Activated naive CD4-positive, alpha-beta T cell treated with anti-CD3 and anti-CD28 coated beads, Interleukin-2, amount 50 U/mL, for 24 hours (primary cell): ENCODE data around the gene RSPO4.

Experiments used
- H3K27ac Mint-ChIP-seq: one replicate; pipeline ENCODE4 v1.8.0; 2021; ENCODE audit warnings: mild to moderate bottlenecking, mixed read lengths
- H3K27me3 Mint-ChIP-seq: one replicate; pipeline ENCODE4 v1.8.0; 2021; ENCODE audit warnings: mixed read lengths
- H3K36me3 Mint-ChIP-seq: one replicate; pipeline ENCODE4 v1.8.0; 2021; ENCODE audit warnings: mixed read lengths
- H3K4me1 Mint-ChIP-seq: one replicate; pipeline ENCODE4 v1.8.0; 2021; ENCODE audit warnings: mixed read lengths
- H3K4me3 Mint-ChIP-seq: one replicate; pipeline ENCODE4 v1.8.0; 2021; ENCODE audit warnings: mild to moderate bottlenecking, mixed read lengths
- H3K9me3 Mint-ChIP-seq: one replicate; pipeline ENCODE4 v1.8.0; 2021; ENCODE audit warnings: mixed read lengths

RSPO4 gene

GRCh38 chr20:1014471-1014870, 12.4 kb upstream of the RSPO4 start:
- H3K27ac Mint-ChIP-seq, result no peak overlapping the region
- no peaks in the 10 kb centered on the region for H3K36me3 Mint-ChIP-seq
- H3K4me3 Mint-ChIP-seq, result no peak overlapping the region
- H3K9me3 Mint-ChIP-seq, result no peaks in the 10 kb centered on the region
- H3K27me3 Mint-ChIP-seq, result peaks cover 3% of the 10 kb centered on the region
- H3K4me1 Mint-ChIP-seq, result no peaks in the 10 kb centered on the region

GRCh38 chr20:1013566-1014340, 11.6 kb upstream of the RSPO4 start:
- H3K9me3 Mint-ChIP-seq, result no peaks in the 10 kb centered on the region
- H3K36me3 Mint-ChIP-seq, result no peaks in the 10 kb centered on the region
- no peaks in the 10 kb centered on the region for H3K4me1 Mint-ChIP-seq
- peaks cover 3% of the 10 kb centered on the region for H3K27me3 Mint-ChIP-seq
- no peak overlapping the region for H3K4me3 Mint-ChIP-seq
- H3K27ac Mint-ChIP-seq, result no peak overlapping the region

GRCh38 chr20:1012359-1013168, 10.5 kb upstream of the RSPO4 start:
- no peak overlapping the region for H3K27ac Mint-ChIP-seq
- H3K9me3 Mint-ChIP-seq, result no peaks in the 10 kb centered on the region
- H3K4me1 Mint-ChIP-seq, result no peaks in the 10 kb centered on the region
- peaks cover 3% of the 10 kb centered on the region for H3K27me3 Mint-ChIP-seq
- H3K36me3 Mint-ChIP-seq, result no peaks in the 10 kb centered on the region
- H3K4me3 Mint-ChIP-seq, result no peak overlapping the region

GRCh38 chr20:1010659-1011058, 8.5 kb upstream of the RSPO4 start:
- Mint-ChIP-seq H3K36me3 (no peaks in the 10 kb centered on the region), H3K9me3 (no peaks in the 10 kb centered on the region), H3K4me3 (no peak overlapping the region), H3K27me3 (peaks cover 5% of the 10 kb centered on the region), H3K4me1 (no peaks in the 10 kb centered on the region), H3K27ac (no peak overlapping the region)

GRCh38 chr20:1005452-1006027, 3.4 kb upstream of the RSPO4 start:
- H3K27ac Mint-ChIP-seq, result no peak overlapping the region
- no peaks in the 10 kb centered on the region for H3K9me3 Mint-ChIP-seq
- no peaks in the 10 kb centered on the region for H3K36me3 Mint-ChIP-seq
- peaks cover 9% of the 10 kb centered on the region for H3K4me1 Mint-ChIP-seq
- no peak overlapping the region for H3K4me3 Mint-ChIP-seq
- peaks cover 29% of the 10 kb centered on the region for H3K27me3 Mint-ChIP-seq

- Mint-ChIP-seq H3K36me3 (no peaks in the 10 kb centered on the region), H3K9me3 (no peaks in the 10 kb centered on the region), H3K27ac (no peak overlapping the region), H3K4me1 (peaks cover 9% of the 10 kb centered on the region), H3K27me3 (peaks cover 32% of the 10 kb centered on the region), H3K4me3 (no peak overlapping the region)
Measured at GRCh38 chr20:1003920-1004697, 2.0 kb upstream of the RSPO4 start.

- peak overlapping the region; percentile 39 for H3K27ac Mint-ChIP-seq
- peaks cover 32% of the 10 kb centered on the region for H3K27me3 Mint-ChIP-seq
- H3K9me3 Mint-ChIP-seq, result no peaks in the 10 kb centered on the region
- no peaks in the 10 kb centered on the region for H3K36me3 Mint-ChIP-seq
- peaks cover 9% of the 10 kb centered on the region for H3K4me1 Mint-ChIP-seq
- H3K4me3 Mint-ChIP-seq, result peak overlapping the region; percentile 70
Measured at GRCh38 chr20:1002682-1003561, 811 bp upstream of the RSPO4 start.

- peaks cover 9% of the 10 kb centered on the region for H3K4me1 Mint-ChIP-seq
- peaks cover 32% of the 10 kb centered on the region for H3K27me3 Mint-ChIP-seq
- H3K9me3 Mint-ChIP-seq, result no peaks in the 10 kb centered on the region
- no peak overlapping the region for H3K4me3 Mint-ChIP-seq
- H3K27ac Mint-ChIP-seq, result no peak overlapping the region
- no peaks in the 10 kb centered on the region for H3K36me3 Mint-ChIP-seq
Measured at GRCh38 chr20:1001116-1001515, 995 bp downstream of the RSPO4 start.

- no peaks in the 10 kb centered on the region for H3K9me3 Mint-ChIP-seq
- no peak overlapping the region for H3K4me3 Mint-ChIP-seq
- H3K27ac Mint-ChIP-seq, result no peak overlapping the region
- no peaks in the 10 kb centered on the region for H3K36me3 Mint-ChIP-seq
- H3K4me1 Mint-ChIP-seq, result peaks cover 9% of the 10 kb centered on the region
- H3K27me3 Mint-ChIP-seq, result peaks cover 21% of the 10 kb centered on the region
Measured at GRCh38 chr20:998231-998830, 3.8 kb downstream of the RSPO4 start.

- Mint-ChIP-seq H3K27me3 (peaks cover 14% of the 10 kb centered on the region), H3K4me3 (no peak overlapping the region), H3K9me3 (no peaks in the 10 kb centered on the region), H3K27ac (no peak overlapping the region), H3K4me1 (peaks cover 1% of the 10 kb centered on the region), H3K36me3 (no peaks in the 10 kb centered on the region)
Measured at GRCh38 chr20:997486-997885, 4.6 kb downstream of the RSPO4 start.

- Mint-ChIP-seq H3K27me3 (peaks cover 16% of the 10 kb centered on the region), H3K4me1 (no peaks in the 10 kb centered on the region), H3K9me3 (no peaks in the 10 kb centered on the region), H3K27ac (no peak overlapping the region), H3K36me3 (no peaks in the 10 kb centered on the region), H3K4me3 (no peak overlapping the region)
Measured at GRCh38 chr20:997016-997415, 5.1 kb downstream of the RSPO4 start.

GRCh38 chr20:995170-995569, 6.9 kb downstream of the RSPO4 start:
- no peaks in the 10 kb centered on the region for H3K4me1 Mint-ChIP-seq
- no peak overlapping the region for H3K27ac Mint-ChIP-seq
- H3K27me3 Mint-ChIP-seq, result peaks cover 8% of the 10 kb centered on the region
- no peaks in the 10 kb centered on the region for H3K36me3 Mint-ChIP-seq
- H3K4me3 Mint-ChIP-seq, result no peak overlapping the region
- H3K9me3 Mint-ChIP-seq, result no peaks in the 10 kb centered on the region

GRCh38 chr20:992801-993535, 9.1 kb downstream of the RSPO4 start:
- H3K4me3 Mint-ChIP-seq, result no peak overlapping the region

GRCh38 chr20:991850-992249, 10.3 kb downstream of the RSPO4 start:
- peaks cover 13% of the 10 kb centered on the region for H3K27me3 Mint-ChIP-seq
- H3K36me3 Mint-ChIP-seq, result no peaks in the 10 kb centered on the region
- no peak overlapping the region for H3K4me3 Mint-ChIP-seq
- no peaks in the 10 kb centered on the region for H3K9me3 Mint-ChIP-seq
- no peak overlapping the region for H3K27ac Mint-ChIP-seq
- no peaks in the 10 kb centered on the region for H3K4me1 Mint-ChIP-seq

More at GRCh38 chr20:992801-993535, 9.1 kb downstream of the RSPO4 start:
- Mint-ChIP-seq H3K4me1 (no peaks in the 10 kb centered on the region), H3K27ac (no peak overlapping the region), H3K27me3 (peaks cover 10% of the 10 kb centered on the region), H3K36me3 (no peaks in the 10 kb centered on the region), H3K9me3 (no peaks in the 10 kb centered on the region)
